Naive thymus-derived CD4-positive, alpha-beta T cell (primary cell): ENCODE measurements around the gene ANKRD1. TPM values are rescaled to one million over a fixed set of nuclear protein-coding genes. Genes with fewer than 3 reads are reported as not detected.

Experiments
- ATAC-seq: fragments of 150-1000 bp; cut with Tn5 transposase; 2 replicates; pipeline ENCODE4 v1.10.0; 2021; ENCODE audit warnings: mild to moderate bottlenecking, moderate library complexity
- CTCF ChIA-PET: fragments of 350-600 bp; sonication (Branson Sonifier 250); formaldehyde crosslinking; loops from one replicate; lab custom pipeline; 2021; ENCODE audit warnings: antibody characterized with exemption; lab: Charles Lee
- POLR2A ChIA-PET: fragments of 350-600 bp; sonication (Branson Sonifier 250); formaldehyde crosslinking; loops from one replicate; lab custom pipeline; 2021; ENCODE audit warnings: antibody characterized with exemption, inconsistent platforms; lab: Charles Lee
- DNase-seq, 9 donors: peaks; one replicate each; pipeline versions ENCODE4 v3.0.0 to v3.0.0-alpha.2; 2020 to 2022; ENCODE audit warnings: mixed read lengths in 1 of 9
- H3K27ac ChIP-seq: one replicate; pipeline ENCODE4 v1.7.0; 2013; ENCODE audit warnings: mild to moderate bottlenecking, low read depth, low read length, moderate library complexity
- H3K27me3 ChIP-seq, 2 donors: one replicate each; pipeline ENCODE4 v1.7.0; 2013; ENCODE audit warnings: low read length in 2 of 2, mild to moderate bottlenecking in 2 of 2, moderate library complexity in 2 of 2; ENCODE audit not compliant: control insufficient read depth in 2 of 2, insufficient read depth in 2 of 2
- H3K36me3 ChIP-seq, 3 experiments: 1 replicate in 2 of 3; 2 replicates in 1 of 3; pipeline ENCODE4 v1.7.0; 2013; ENCODE audit warnings: low read length in 3 of 3, mild to moderate bottlenecking in 3 of 3, moderate library complexity in 1 of 3; ENCODE audit not compliant: insufficient read depth in 3 of 3, control insufficient read depth in 2 of 3
- H3K4me1 ChIP-seq, 2 donors: one replicate each; pipeline ENCODE4 v1.7.0; 2013; ENCODE audit warnings: low read length in 2 of 2, mild to moderate bottlenecking in 2 of 2, moderate library complexity in 1 of 2; ENCODE audit not compliant: control insufficient read depth in 2 of 2, insufficient read depth in 2 of 2
- H3K4me3 ChIP-seq: 2 replicates; pipeline ENCODE4 v1.7.0; 2013; ENCODE audit warnings: mild to moderate bottlenecking, low read length
- H3K9me3 ChIP-seq, 3 experiments: 1 replicate in 2 of 3; 2 replicates in 1 of 3; pipeline ENCODE4 v1.7.0; 2013; ENCODE audit warnings: low read length in 3 of 3; ENCODE audit not compliant: control insufficient read depth in 2 of 3
- H3K27ac Mint-ChIP-seq, 9 donors: one replicate each; pipeline ENCODE4 v1.8.0; 2020 to 2022; ENCODE audit warnings: mixed read lengths in 9 of 9, mild to moderate bottlenecking in 8 of 9, moderate library complexity in 5 of 9, inconsistent platforms in 2 of 9
- H3K27me3 Mint-ChIP-seq, 5 donors: one replicate each; pipeline ENCODE4 v1.8.0; 2021 to 2022; ENCODE audit warnings: mixed read lengths in 5 of 5, mild to moderate bottlenecking in 1 of 5
- H3K36me3 Mint-ChIP-seq, 5 donors: one replicate each; pipeline ENCODE4 v1.8.0; 2020 to 2022; ENCODE audit warnings: mixed read lengths in 5 of 5, mild to moderate bottlenecking in 3 of 5, inconsistent platforms in 1 of 5
- H3K4me1 Mint-ChIP-seq, 7 donors: one replicate each; pipeline ENCODE4 v1.8.0; 2020 to 2022; ENCODE audit warnings: mixed read lengths in 7 of 7, mild to moderate bottlenecking in 3 of 7, inconsistent platforms in 1 of 7
- H3K4me3 Mint-ChIP-seq, 10 donors: one replicate each; pipeline ENCODE4 v1.8.0; 2020 to 2022; ENCODE audit warnings: mild to moderate bottlenecking in 10 of 10, mixed read lengths in 10 of 10, moderate library complexity in 6 of 10, inconsistent platforms in 2 of 10
- H3K9me3 Mint-ChIP-seq, 11 donors: one replicate each; pipeline ENCODE4 v1.8.0; 2020 to 2022; ENCODE audit warnings: mixed read lengths in 11 of 11, mild to moderate bottlenecking in 4 of 11, inconsistent platforms in 1 of 11, moderate library complexity in 1 of 11
- intact Hi-C, 2 donors: fragments of 100-400 bp; cut with micrococcal nuclease; formaldehyde crosslinking; loops; one replicate each; pipeline ENCODE4 v1.15.1; 2023
- polyA plus RNA-seq, 2 donors: library from polyadenylated mRNA; unstranded; fragments of 300-500 nt; fragmentation: Illumina TruSeq; gene quantifications; one replicate each; pipeline ENCODE4 v1.2.3, GENCODE V29; 2021
- total RNA-seq, 6 experiments: library from RNA in 5 of 6; stranded (reverse) in 5 of 6; gene quantifications; 1 replicate in 5 of 6; 2 replicates in 1 of 6; pipeline ENCODE4 v1.2.3 and lab custom pipeline; 2021 to 2026

The ANKRD1 gene
- total RNA-seq (not detected), polyA plus RNA-seq (not detected), total RNA-seq (lab: John Stamatoyannopoulos, UW) (not detected)

- H3K27me3 Mint-ChIP-seq, result peaks cover 0 to 55% (median 22%) of the 10 kb centered on the region in 5 donors
- ChIA-PET CTCF (interaction anchor here (1.0 kb wide), 1 partner anchor 241 kb away, joined by 3 read pairs; no protein-coding TSS in a partner anchor), POLR2A (no interaction called here)
- DNase-seq (no peak), ATAC-seq (no peak)
- H3K9me3 Mint-ChIP-seq, result no peaks in the 10 kb centered on the region
- no peaks in the 10 kb centered on the region for H3K4me1 ChIP-seq
- no peak within 1 kb of the TSS for H3K27ac ChIP-seq
- H3K36me3 Mint-ChIP-seq, result no peaks in the 10 kb centered on the region
- no peaks in the 10 kb centered on the region for H3K27me3 ChIP-seq
- H3K36me3 ChIP-seq, result no peaks in the 10 kb centered on the region
- intact Hi-C loops, result no loop called here
- H3K4me1 Mint-ChIP-seq, result peaks cover 0 to 1% (median 0%) of the 10 kb centered on the region in 7 donors
- H3K4me3 ChIP-seq, result no peak within 1 kb of the TSS
- H3K4me3 Mint-ChIP-seq, result no peak within 1 kb of the TSS
- H3K27ac Mint-ChIP-seq, result no peak within 1 kb of the TSS
- H3K9me3 ChIP-seq, result no peaks in the 10 kb centered on the region
Measured at GRCh38 chr10:90920986-90921666, at the start of gene ANKRD1. Gene ANKRD1, minus strand, starts transcription at chr10:90921087. Its CDS starts 60 bp downstream, at chr10:90921027.

- intact Hi-C loops, result loop anchor here in 1 of 2 donors (1.0 kb wide), 1 partner anchor 59 kb away; no protein-coding TSS in a partner anchor
- Histone ChIP-seq H3K36me3 (no peaks in the 10 kb centered on the region), H3K4me3 (no peak overlapping the region), H3K9me3 (no peaks in the 10 kb centered on the region), H3K27me3 (no peaks in the 10 kb centered on the region), H3K4me1 (no peaks in the 10 kb centered on the region), H3K27ac (no peak overlapping the region)
- no peak for DNase-seq
- H3K27ac Mint-ChIP-seq, result no peak overlapping the region
- peaks cover 10 to 22% (median 10%) of the 10 kb centered on the region in 5 donors for H3K27me3 Mint-ChIP-seq
- peaks cover 0 to 6% (median 0%) of the 10 kb centered on the region in 5 donors for H3K36me3 Mint-ChIP-seq
- H3K4me3 Mint-ChIP-seq, result no peak overlapping the region
- ChIA-PET POLR2A (interaction anchor here (0.7 kb wide), 1 partner anchor 996 kb away, joined by 5 read pairs; no protein-coding TSS in a partner anchor), CTCF (interaction anchor here (0.6 kb wide), 1 partner anchor 710 kb away, joined by 4 read pairs; no protein-coding TSS in a partner anchor)
- H3K4me1 Mint-ChIP-seq, result no peaks in the 10 kb centered on the region
- ATAC-seq, result no peak
- peaks cover 0 to 7% (median 0%) of the 10 kb centered on the region in 11 donors for H3K9me3 Mint-ChIP-seq
Measured at GRCh38 chr10:90969947-90970673, 49.2 kb upstream of the ANKRD1 start.

- CTCF ChIA-PET, result interaction anchor here (0.6 kb wide), 1 partner anchor 711 kb away, joined by 4 read pairs; no protein-coding TSS in a partner anchor
Measured at GRCh38 chr10:90969121-90969534, 48.2 kb upstream of the ANKRD1 start.

GRCh38 chr10:90968328-90969081, 47.6 kb upstream of the ANKRD1 start:
- Mint-ChIP-seq H3K27me3 (peaks cover 9 to 18% (median 10%) of the 10 kb centered on the region in 5 donors), H3K9me3 (no peaks in the 10 kb centered on the region), H3K4me1 (no peaks in the 10 kb centered on the region), H3K36me3 (no peaks in the 10 kb centered on the region), H3K27ac (no peak overlapping the region), H3K4me3 (no peak overlapping the region)
- POLR2A ChIA-PET, result interaction anchor here (0.6 kb wide), 1 partner anchor 16 kb away, joined by 3 read pairs; no protein-coding TSS in a partner anchor
- no peaks in the 10 kb centered on the region for H3K36me3 ChIP-seq
- intact Hi-C loops, result no loop called here
- ATAC-seq (no peak), DNase-seq (no peak)
- H3K4me3 ChIP-seq, result no peak overlapping the region
- no peaks in the 10 kb centered on the region for H3K9me3 ChIP-seq
- no peaks in the 10 kb centered on the region for H3K4me1 ChIP-seq
- H3K27me3 ChIP-seq, result no peaks in the 10 kb centered on the region
- CTCF ChIA-PET, result interaction anchor here (0.5 kb wide), 1 partner anchor 621 kb away, joined by 3 read pairs; no protein-coding TSS in a partner anchor
- H3K27ac ChIP-seq, result no peak overlapping the region

More at GRCh38 chr10:90969121-90969534, 48.2 kb upstream of the ANKRD1 start:
- ATAC-seq (no peak), DNase-seq (no peak)
- no peak overlapping the region for H3K27ac Mint-ChIP-seq
- peaks cover 10 to 18% (median 10%) of the 10 kb centered on the region in 5 donors for H3K27me3 Mint-ChIP-seq
- Histone ChIP-seq H3K36me3 (no peaks in the 10 kb centered on the region), H3K27ac (no peak overlapping the region), H3K27me3 (no peaks in the 10 kb centered on the region), H3K9me3 (no peaks in the 10 kb centered on the region), H3K4me1 (no peaks in the 10 kb centered on the region), H3K4me3 (no peak overlapping the region)
- H3K4me3 Mint-ChIP-seq, result no peak overlapping the region
- no peaks in the 10 kb centered on the region for H3K9me3 Mint-ChIP-seq
- no peaks in the 10 kb centered on the region for H3K4me1 Mint-ChIP-seq
- intact Hi-C loops, result no loop called here
- no peaks in the 10 kb centered on the region for H3K36me3 Mint-ChIP-seq
- POLR2A ChIA-PET, result no interaction called here

DNA sequence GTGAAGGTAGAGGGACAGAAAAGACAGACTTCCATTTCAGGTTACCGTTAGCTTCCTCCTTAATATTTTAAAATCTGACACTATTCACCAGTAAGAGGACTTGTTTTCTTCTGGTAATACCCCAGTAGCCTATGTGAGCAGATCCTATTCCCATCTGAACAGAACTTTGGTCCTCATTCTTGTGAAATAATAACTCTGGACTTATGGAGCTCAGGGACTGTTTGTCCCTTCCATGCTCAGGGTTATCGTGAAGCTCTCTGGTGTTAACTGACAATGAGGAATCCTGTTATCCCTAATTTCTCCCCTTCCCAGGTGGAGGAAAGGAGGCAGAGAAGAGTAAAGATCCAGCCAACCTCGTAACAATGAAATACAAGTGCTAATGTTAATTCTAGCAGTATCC, 47.0 kb upstream of the ANKRD1 start:
- H3K36me3 ChIP-seq, result no peaks in the 10 kb centered on the region
- ChIA-PET CTCF (no interaction called here), POLR2A (interaction anchor here (0.6 kb wide), 1 partner anchor 16 kb away, joined by 3 read pairs; no protein-coding TSS in a partner anchor)
- DNase-seq (no peak), ATAC-seq (no peak)
- H3K4me3 Mint-ChIP-seq, result no peak overlapping the region
- H3K9me3 ChIP-seq, result no peaks in the 10 kb centered on the region
- H3K27me3 ChIP-seq, result no peaks in the 10 kb centered on the region
- H3K36me3 Mint-ChIP-seq, result no peaks in the 10 kb centered on the region
- H3K9me3 Mint-ChIP-seq, result no peaks in the 10 kb centered on the region
- no peak overlapping the region for H3K27ac Mint-ChIP-seq
- H3K4me1 ChIP-seq, result no peaks in the 10 kb centered on the region
- H3K27ac ChIP-seq, result no peak overlapping the region
- intact Hi-C loops, result no loop called here
- H3K4me3 ChIP-seq, result no peak overlapping the region
- no peaks in the 10 kb centered on the region for H3K4me1 Mint-ChIP-seq
- H3K27me3 Mint-ChIP-seq, result peaks cover 4 to 18% (median 10%) of the 10 kb centered on the region in 5 donors

DNA sequence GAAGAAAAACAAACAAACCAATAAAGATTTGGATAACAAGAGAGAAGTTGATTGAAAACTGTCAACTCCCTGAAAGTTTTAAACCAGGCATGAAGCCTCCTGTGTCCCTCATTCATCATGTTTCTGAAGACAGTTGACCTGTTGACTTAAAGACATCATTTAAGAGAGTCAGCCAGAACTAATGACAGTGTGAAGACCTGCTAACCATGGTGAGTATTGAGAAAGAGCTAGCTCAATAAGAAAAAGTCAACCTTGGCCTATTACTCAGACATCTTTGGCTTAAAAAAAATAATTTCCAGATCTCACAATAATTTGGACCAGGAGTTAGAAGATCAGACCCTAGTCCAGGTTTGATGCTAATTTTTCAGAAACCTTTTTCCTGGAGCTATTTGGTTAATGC, 45.3 kb upstream of the ANKRD1 start:
- no peak overlapping the region for H3K27ac ChIP-seq
- Mint-ChIP-seq H3K4me1 (no peaks in the 10 kb centered on the region), H3K27ac (no peak overlapping the region), H3K36me3 (no peaks in the 10 kb centered on the region), H3K4me3 (no peak overlapping the region), H3K9me3 (no peaks in the 10 kb centered on the region), H3K27me3 (peaks cover 4 to 18% (median 10%) of the 10 kb centered on the region in 5 donors)
- no peak overlapping the region for H3K4me3 ChIP-seq
- CTCF ChIA-PET, result no interaction called here
- ATAC-seq (no peak), DNase-seq (no peak)
- H3K4me1 ChIP-seq, result no peaks in the 10 kb centered on the region
- no peaks in the 10 kb centered on the region for H3K9me3 ChIP-seq
- no peaks in the 10 kb centered on the region for H3K27me3 ChIP-seq
- no peaks in the 10 kb centered on the region for H3K36me3 ChIP-seq
- POLR2A ChIA-PET, result no interaction called here
- intact Hi-C loops, result no loop called here
